ENCODE data around the gene CAMLG. TPM values are rescaled to one million over a fixed set of nuclear protein-coding genes. Genes with fewer than 3 reads are reported as not detected.
A peak's percentile ranks its signal among the peaks of the same experiment; 100 is the strongest.

The CAMLG gene
- total and polyA plus RNA-seq, 2 donors (not counting 1 experiment from before 2014, with no cell fraction given), result 39.3 to 60.1 TPM

DNA sequence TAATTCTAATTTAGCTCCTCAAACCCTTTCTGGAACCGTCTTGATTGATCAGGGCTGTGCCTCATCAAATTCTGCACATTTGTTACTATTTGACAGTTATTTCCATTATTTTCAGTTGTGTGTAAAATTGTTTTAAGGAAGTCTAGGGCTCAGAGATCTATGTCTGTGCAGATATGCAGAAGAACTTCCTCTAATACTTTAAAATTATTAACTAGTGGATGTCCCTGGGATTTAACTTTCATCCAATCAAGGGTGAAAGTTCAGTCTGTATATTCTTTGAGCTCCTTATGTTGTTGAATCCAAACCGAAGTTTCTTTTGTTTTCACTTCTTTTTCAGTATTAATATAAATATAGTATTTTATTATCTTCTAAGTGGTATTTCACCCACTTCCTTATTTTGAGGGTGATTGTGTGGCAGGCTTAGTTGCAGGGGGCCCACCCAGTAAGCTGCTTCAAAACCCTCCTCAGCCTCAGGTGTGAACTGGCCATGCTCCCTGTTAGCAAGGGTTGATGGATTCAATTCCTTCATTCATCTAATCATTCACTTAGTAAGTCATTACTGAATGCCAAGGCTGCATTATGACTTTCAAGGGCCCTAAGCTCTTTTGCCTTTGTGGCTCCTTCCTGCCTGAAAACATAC is 2.1 kb upstream of the CAMLG start:
- H3K4me2 ChIP-seq (ENCODE audit: extremely low read depth, insufficient read depth, low read length), result no peak overlapping the region
- no peak for DNase-seq (ENCODE audit: low read depth in 2 of 2)
- no peaks in the 10 kb centered on the region for H3K9me3 ChIP-seq (ENCODE audit: control insufficient read depth, insufficient read depth, low read depth, low read length)
- TF ChIP-seq EZH2 (IDR thresholded peaks at IDR 0.05; ENCODE audit: low read length, missing control alignments), result no peak
- TF ChIP-seq, protein P1, sequence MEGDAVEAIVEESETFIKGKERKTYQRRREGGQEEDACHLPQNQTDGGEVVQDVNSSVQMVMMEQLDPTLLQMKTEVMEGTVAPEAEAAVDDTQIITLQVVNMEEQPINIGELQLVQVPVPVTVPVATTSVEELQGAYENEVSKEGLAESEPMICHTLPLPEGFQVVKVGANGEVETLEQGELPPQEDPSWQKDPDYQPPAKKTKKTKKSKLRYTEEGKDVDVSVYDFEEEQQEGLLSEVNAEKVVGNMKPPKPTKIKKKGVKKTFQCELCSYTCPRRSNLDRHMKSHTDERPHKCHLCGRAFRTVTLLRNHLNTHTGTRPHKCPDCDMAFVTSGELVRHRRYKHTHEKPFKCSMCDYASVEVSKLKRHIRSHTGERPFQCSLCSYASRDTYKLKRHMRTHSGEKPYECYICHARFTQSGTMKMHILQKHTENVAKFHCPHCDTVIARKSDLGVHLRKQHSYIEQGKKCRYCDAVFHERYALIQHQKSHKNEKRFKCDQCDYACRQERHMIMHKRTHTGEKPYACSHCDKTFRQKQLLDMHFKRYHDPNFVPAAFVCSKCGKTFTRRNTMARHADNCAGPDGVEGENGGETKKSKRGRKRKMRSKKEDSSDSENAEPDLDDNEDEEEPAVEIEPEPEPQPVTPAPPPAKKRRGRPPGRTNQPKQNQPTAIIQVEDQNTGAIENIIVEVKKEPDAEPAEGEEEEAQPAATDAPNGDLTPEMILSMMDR (conservative IDR thresholded peaks at IDR 0.05 in 1 of 2, IDR thresholded peaks at IDR 0.05 in 1 of 2; ENCODE audit: low read depth in 1 of 2, low read length in 2 of 2), result no peak
- H2AFZ ChIP-seq (ENCODE audit: low read length), result no peak overlapping the region
- H4K20me1 ChIP-seq (ENCODE audit: control insufficient read depth, extremely low read depth, insufficient read depth, low read length), result no peaks in the 10 kb centered on the region
- no peak overlapping the region for H3K27ac ChIP-seq (ENCODE audit: insufficient read depth, low read length)
- no peak overlapping the region for H3K4me3 ChIP-seq (replicated peaks in 1 of 4; ENCODE audit: control extremely low read depth in 1 of 4, insufficient read depth in 1 of 4, low read depth in 3 of 4, low read length in 4 of 4)
- H3K79me2 ChIP-seq (ENCODE audit: control insufficient read depth, insufficient read depth, low read length), result peaks cover 21% of the 10 kb centered on the region
- peaks cover 2% of the 10 kb centered on the region for H3K4me1 ChIP-seq (ENCODE audit: control insufficient read depth, extremely low read depth, insufficient read depth, low read length)
- no peak overlapping the region for H3K9ac ChIP-seq (ENCODE audit: insufficient read depth, low read length)
- no peaks in the 10 kb centered on the region for H3K27me3 ChIP-seq (ENCODE audit: control insufficient read depth, insufficient read depth, low read length)
- H3K36me3 ChIP-seq (ENCODE audit: control insufficient read depth, insufficient read depth, low read length), result no peaks in the 10 kb centered on the region

DNA sequence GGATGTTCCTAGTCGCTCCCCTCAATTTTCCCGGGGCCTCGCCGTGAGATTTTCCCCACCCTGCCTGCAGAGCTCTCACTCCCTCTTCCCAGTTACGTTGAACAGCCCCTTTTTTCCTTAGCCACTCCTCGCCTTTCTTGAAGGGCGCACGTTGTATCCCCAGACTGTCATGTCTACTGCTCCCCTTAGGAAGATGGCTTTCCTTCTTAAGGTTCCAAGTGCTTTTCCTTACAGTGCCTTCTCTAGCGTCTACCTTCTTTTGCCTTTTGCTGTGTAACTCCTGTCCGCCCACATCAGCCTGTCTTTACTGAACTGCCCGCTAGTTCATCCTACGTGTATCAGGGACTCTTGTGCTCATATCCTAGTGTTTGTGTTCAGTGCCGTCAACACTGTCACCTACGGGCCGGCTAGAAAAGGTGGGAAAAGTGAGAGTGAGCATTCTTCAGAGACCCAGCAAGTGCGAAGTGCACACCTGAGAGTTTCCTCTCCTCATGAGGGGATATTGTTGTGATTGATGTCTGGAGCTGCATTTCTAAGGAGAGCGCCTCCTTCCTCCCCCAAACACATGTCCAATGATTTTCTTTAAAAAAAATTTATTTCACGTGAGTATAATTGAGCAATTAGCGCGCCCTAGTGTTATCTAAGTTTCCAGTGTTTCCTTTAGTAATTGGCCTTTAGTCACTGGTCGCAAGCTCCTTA is 764 bp downstream of the CAMLG start:
- no peaks in the 10 kb centered on the region for H4K20me1 ChIP-seq (ENCODE audit: control insufficient read depth, extremely low read depth, insufficient read depth, low read length)
- peak; percentile 37 to 53 for DNase-seq (ENCODE audit: low read depth in 2 of 2)
- H3K79me2 ChIP-seq (ENCODE audit: control insufficient read depth, insufficient read depth, low read length), result peaks cover 23% of the 10 kb centered on the region
- H3K36me3 ChIP-seq (ENCODE audit: control insufficient read depth, insufficient read depth, low read length), result peaks cover 3% of the 10 kb centered on the region
- peak overlapping the region; percentile 68 to 94 (median 90) for H3K4me3 ChIP-seq (replicated peaks in 1 of 4; ENCODE audit: control extremely low read depth in 1 of 4, insufficient read depth in 1 of 4, low read depth in 3 of 4, low read length in 4 of 4)
- H3K27me3 ChIP-seq (ENCODE audit: control insufficient read depth, insufficient read depth, low read length), result no peaks in the 10 kb centered on the region
- TF ChIP-seq, protein P1 (conservative IDR thresholded peaks at IDR 0.05 in 1 of 2, IDR thresholded peaks at IDR 0.05 in 1 of 2; ENCODE audit: low read depth in 1 of 2, low read length in 2 of 2), result no peak
- TF ChIP-seq EZH2 (IDR thresholded peaks at IDR 0.05; ENCODE audit: low read length, missing control alignments), result no peak
- no peaks in the 10 kb centered on the region for H3K9me3 ChIP-seq (ENCODE audit: control insufficient read depth, insufficient read depth, low read depth, low read length)
- H2AFZ ChIP-seq (ENCODE audit: low read length), result peak overlapping the region; percentile 93
- H3K4me1 ChIP-seq (ENCODE audit: control insufficient read depth, extremely low read depth, insufficient read depth, low read length), result peaks cover 2% of the 10 kb centered on the region
- peak overlapping the region; percentile 81 for H3K27ac ChIP-seq (ENCODE audit: insufficient read depth, low read length)
- H3K9ac ChIP-seq (ENCODE audit: insufficient read depth, low read length), result peak overlapping the region; percentile 93
- H3K4me2 ChIP-seq (ENCODE audit: extremely low read depth, insufficient read depth, low read length), result peak overlapping the region; percentile 94

DNA sequence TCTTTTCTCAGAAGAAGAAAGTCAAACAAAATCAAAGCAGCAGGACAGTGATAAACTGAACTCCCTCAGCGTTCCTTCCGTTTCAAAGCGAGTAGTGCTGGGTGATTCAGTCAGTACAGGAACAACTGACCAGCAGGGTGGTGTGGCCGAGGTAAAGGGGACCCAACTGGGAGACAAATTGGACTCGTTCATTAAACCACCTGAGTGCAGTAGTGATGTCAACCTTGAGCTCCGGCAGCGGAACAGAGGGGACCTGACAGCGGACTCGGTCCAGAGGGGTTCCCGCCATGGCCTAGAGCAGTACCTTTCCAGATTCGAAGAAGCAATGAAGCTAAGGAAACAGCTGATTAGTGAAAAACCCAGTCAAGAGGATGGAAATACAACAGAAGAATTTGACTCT is 2.7 kb downstream of the CAMLG start:
- no peak overlapping the region for H3K4me2 ChIP-seq (ENCODE audit: extremely low read depth, insufficient read depth, low read length)
- no peak for DNase-seq (ENCODE audit: low read depth in 2 of 2)
- no peaks in the 10 kb centered on the region for H4K20me1 ChIP-seq (ENCODE audit: control insufficient read depth, extremely low read depth, insufficient read depth, low read length)
- no peak overlapping the region for H3K9ac ChIP-seq (ENCODE audit: insufficient read depth, low read length)
- TF ChIP-seq, protein P1 (conservative IDR thresholded peaks at IDR 0.05 in 1 of 2, IDR thresholded peaks at IDR 0.05 in 1 of 2; ENCODE audit: low read depth in 1 of 2, low read length in 2 of 2), result no peak
- no peak for TF ChIP-seq EZH2 (IDR thresholded peaks at IDR 0.05; ENCODE audit: low read length, missing control alignments)
- H3K9me3 ChIP-seq (ENCODE audit: control insufficient read depth, insufficient read depth, low read depth, low read length), result no peaks in the 10 kb centered on the region
- no peak overlapping the region for H2AFZ ChIP-seq (ENCODE audit: low read length)
- H3K79me2 ChIP-seq (ENCODE audit: control insufficient read depth, insufficient read depth, low read length), result peaks cover 23% of the 10 kb centered on the region
- H3K4me1 ChIP-seq (ENCODE audit: control insufficient read depth, extremely low read depth, insufficient read depth, low read length), result peaks cover 2% of the 10 kb centered on the region
- peaks cover 3% of the 10 kb centered on the region for H3K36me3 ChIP-seq (ENCODE audit: control insufficient read depth, insufficient read depth, low read length)
- peak overlapping the region in 1 of 4 experiments; percentile 7 for H3K4me3 ChIP-seq (replicated peaks in 1 of 4; ENCODE audit: control extremely low read depth in 1 of 4, insufficient read depth in 1 of 4, low read depth in 3 of 4, low read length in 4 of 4)
- H3K27ac ChIP-seq (ENCODE audit: insufficient read depth, low read length), result no peak overlapping the region
- H3K27me3 ChIP-seq (ENCODE audit: control insufficient read depth, insufficient read depth, low read length), result no peaks in the 10 kb centered on the region

All from fibroblast of lung (primary cell).